Myocyte (in vitro differentiated cells): ENCODE measurements around the gene F7. TPM values are rescaled to one million over a fixed set of nuclear protein-coding genes. Genes with fewer than 3 reads are reported as not detected.
"Not testable (repeated sequence)": the region's sequence is repeated elsewhere in the genome, so short reads cannot be mapped to it uniquely, and the experiment has no call there.

Experiments used
- DNase-seq: peaks from one replicate; pipeline ENCODE4 v3.0.0-alpha.2; 2012; ENCODE audit warnings: low read depth
- total RNA-seq: library from RNA; depleted of rRNA; stranded (reverse); fragments of >200 nt; gene quantifications from 2 replicates; pipeline ENCODE4 v1.2.3, GENCODE V29; 2014

Gene F7
- total RNA-seq, 1 donor from 2014 or later: not detected

DNA sequence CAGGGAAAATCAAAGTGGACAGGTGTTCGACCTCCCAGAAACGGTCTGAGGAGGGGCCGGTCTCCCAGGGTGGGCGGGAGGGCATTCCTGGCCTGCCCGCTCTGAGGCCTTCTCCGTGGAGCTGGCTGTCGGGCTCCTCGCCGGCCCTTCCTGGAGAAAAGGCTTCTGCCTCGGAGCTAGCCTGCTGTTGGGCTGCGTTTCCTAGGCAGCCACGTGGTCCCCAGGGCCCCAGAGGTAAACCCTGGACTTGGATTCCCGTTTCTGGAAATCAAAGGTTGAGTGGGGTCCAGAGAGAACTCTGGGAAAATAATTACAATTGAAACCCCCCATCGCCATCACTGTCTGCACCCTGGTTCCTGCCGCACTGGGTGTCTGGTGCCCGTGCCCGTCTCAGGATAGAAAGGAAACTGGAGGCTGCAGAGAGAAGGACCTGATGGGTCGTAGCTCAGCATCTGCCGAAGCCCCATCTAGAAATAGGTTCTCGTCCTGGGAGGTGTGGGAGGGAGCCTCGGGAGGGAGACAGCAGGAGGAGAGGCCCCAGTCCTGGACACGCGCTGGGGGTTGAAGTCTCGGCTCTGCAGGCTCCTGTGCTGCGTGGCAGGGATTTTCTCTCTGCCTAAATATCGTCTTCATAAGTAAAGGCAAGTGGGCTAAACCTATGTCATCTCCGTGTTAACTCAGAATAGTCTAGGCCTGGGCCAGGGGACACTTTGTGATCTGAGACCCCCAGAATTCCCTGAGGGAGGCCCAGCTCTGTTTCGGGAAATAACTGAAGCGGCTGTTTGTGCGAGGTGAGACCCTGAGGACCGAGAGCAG lies 45.2 kb downstream of the F7 start:
- no peak for DNase-seq

- peak; percentile 23 for DNase-seq
Measured at GRCh38 chr13:113151745-113152690, 46.4 kb downstream of the F7 start.

- no peak for DNase-seq
Measured at GRCh38 chr13:113152691-113152983, 47.0 kb downstream of the F7 start.

DNA sequence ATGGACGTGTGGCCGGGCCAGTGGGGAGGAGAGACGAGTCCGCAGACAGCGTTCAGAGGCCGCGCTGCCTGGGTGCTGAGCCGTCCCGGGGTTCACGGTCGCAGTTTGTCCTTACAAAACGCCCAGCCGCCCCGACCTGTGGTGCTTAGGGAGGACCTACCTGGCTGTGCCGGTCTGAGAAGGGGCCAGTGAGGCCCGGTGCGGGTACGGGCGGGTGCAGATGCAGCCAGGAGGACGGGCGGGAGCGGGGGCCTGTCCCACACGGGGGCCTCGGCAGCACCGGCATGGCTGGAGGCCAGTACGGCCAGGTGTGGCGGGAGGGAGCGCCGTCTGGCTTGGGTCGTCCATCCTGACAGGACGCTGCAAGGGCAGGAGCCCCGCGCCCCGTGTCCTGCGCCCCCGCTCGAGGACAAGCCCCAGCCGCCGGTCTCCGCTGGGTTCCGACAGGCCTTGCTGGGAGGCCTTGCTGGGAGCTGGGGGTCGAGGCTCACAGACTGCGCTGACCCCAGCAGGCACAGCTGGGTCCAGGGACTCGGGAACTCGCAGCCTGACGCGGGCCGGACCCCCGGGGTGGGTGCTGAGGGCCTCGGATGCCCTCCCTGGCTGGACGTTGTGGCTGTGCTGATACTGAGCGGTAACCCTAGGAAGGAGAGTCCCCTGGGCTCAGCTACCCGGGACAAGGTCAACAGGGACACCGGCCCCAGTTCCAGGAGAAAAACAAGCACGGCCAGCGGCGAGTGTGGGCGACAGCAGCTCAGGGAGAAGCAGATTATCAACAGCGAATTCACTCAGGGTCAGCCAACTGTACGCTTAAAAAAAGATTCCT lies 47.6 kb downstream of the F7 start:
- no peak for DNase-seq

- DNase-seq: peak; percentile 72
Measured at GRCh38 chr13:113153810-113154748, 48.5 kb downstream of the F7 start.

GRCh38 chr13:113155201-113155600 lies 49.6 kb downstream of the F7 start:
- no peak for DNase-seq

GRCh38 chr13:113155982-113156655 lies 50.5 kb downstream of the F7 start:
- DNase-seq: no peak

GRCh38 chr13:113157206-113157928 lies 51.8 kb downstream of the F7 start:
- no peak for DNase-seq

GRCh38 chr13:113157929-113158747 lies 52.5 kb downstream of the F7 start, which contains the start of gene PROZ:
PROZ (plus strand) TSS chr13:113158648; CDS start chr13:113158661, 13 bp downstream.
- DNase-seq: no peak

- no peak for DNase-seq
Measured at GRCh38 chr13:113158946-113159345, 53.4 kb downstream of the F7 start.

DNA sequence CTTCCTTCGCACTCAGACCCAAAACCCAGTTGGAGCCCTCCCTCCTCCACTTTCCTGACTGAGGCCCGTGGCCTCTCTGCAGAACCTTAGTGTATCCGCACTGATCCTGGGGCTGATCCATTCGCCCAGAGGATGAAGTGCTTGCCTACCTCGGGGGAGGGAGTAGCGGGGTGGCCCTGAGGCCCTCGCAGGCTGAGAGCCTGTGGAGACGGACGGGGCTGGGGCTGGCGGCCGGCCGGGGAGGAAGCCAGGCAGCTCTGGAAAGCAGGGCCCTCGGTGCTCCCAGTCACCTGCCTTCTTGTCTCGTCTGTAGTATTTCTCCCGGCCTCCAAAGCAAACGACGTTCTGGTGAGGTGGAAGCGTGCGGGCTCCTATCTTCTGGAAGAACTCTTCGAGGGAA lies 54.1 kb downstream of the F7 start:
- no peak for DNase-seq

DNA sequence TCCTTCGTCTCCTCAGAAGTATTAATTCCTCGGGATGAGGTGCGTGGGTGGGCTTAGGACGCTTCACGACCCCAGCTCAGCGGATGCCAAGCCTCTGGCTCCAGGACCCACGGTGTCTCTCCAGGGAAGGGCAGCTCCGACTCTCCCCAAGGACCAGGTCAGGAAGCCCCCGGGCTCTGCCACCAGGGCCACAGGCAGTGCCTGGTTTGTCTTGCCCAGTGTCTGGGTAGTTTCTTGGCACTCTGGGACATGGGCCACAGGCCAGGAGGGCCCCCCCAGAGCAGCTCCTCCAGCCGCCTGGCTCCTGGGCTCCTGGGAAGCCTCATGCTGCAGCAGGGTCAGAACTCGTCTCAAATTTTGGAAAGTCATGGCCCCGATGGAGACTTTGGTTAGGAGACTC lies 55.4 kb downstream of the F7 start:
- no peak for DNase-seq

GRCh38 chr13:113161433-113161832 lies 55.8 kb downstream of the F7 start:
- no peak for DNase-seq

DNA sequence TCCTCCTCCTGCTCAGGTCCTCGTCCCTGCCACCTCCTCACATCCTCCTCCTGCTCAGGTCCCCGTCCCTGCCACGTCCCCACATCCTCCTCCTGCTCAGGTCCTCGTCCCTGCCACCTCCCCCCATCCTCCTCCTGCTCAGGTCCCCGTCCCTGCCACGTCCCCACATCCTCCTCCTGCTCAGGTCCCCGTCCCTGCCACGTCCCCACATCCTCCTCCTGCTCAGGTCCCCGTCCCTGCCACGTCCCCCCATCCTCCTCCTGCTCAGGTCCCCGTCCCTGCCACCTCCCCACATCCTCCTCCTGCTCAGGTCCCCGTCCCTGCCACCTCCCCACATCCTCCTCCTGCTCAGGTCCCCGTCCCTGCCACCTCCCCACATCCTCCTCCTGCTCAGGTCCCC lies 56.4 kb downstream of the F7 start:
- not testable (repeated sequence) for DNase-seq

DNA sequence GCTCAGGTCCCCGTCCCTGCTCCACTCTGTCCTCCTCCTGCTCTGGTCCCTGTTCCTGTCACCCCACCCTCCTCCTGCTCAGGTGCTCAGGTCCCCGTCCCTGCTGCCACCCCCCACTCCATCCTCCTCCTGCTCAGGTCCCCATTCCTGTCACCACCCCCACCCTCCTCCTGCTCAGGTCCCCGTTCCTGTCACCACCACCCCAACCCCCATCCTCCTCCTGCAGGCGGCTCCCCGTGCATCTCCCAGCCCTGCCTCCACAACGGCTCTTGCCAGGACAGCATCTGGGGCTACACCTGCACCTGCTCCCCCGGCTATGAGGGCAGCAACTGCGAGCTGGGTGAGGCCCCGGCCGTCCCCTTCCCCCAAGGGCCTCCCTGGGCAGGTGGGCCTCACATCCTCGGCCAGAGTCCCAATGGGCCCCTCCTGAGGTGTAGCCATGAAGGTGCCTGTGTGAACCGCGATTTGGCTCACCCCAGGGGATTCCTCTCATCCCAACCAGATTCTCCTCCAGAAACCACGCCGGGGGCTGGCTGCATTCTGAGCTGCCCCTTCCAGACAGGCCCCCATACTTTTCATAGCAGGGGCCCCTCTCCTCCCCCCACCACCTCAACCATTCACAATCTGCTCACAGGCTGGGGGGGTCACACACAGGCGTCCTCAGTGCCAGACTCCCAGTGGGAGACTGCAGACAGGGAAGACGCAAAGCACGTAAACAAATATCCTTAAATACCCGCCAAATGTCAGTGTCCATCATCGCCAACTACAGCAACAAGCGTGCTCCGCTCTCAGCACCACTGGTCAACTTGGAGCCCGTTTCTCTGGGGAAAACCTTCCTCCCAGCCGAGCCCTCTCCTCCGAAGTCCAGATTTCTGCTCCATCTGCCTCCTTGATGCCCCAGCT lies 57.4 kb downstream of the F7 start:
- DNase-seq: peak; percentile 68

GRCh38 chr13:113164492-113164891 lies 58.9 kb downstream of the F7 start:
- DNase-seq: no peak

DNA sequence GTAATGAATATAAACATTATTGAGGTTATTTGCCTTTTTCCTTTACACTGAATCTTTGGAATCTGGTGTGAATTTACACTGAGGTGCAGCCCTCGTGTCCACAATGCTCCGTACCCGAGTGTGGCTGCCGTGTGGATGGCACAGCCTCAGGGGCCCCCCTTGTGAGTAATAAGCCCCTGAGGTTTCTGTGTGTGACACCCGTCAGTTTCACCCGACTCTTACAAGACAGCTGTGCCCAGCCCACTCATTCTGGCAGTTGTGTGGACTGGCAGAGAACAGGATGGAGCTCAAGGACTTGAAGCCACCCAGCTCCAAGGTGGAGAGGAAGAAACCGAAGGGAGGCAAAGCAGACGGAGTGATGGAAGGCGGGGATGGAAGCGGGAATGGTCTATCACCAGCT lies 60.7 kb downstream of the F7 start:
- DNase-seq: peak; percentile 34
